Body of pancreas (tissue), 4 donors: ENCODE results near the gene GLUD2.

ENCODE experiments used
- CTCF ChIP-seq, 7 experiments: fragments of 450-650 bp in 4 of 7; fragments of 200-600 bp in 3 of 7; sonication (generic) in 3 of 7; IDR thresholded peaks; one replicate each; pipeline ENCODE4 v1.5.1; 2016 to 2019; ENCODE audit warnings: antibody characterized with exemption in 7 of 7
- POLR2A ChIP-seq, 3 donors: fragments of 450-650 bp; IDR thresholded peaks; one replicate each; pipeline ENCODE4 v1.6.1; 2016; ENCODE audit warnings: antibody characterized with exemption in 3 of 3, mild to moderate bottlenecking in 2 of 3

GRCh38 chrX:121011254-121011653 is 36.2 kb upstream of the GLUD2 start:
- TF ChIP-seq POLR2A (IDR thresholded peaks at IDR 0.05) (no peak), CTCF (IDR thresholded peaks at IDR 0.05) (no peak)
